Stomach (tissue), 9 donors: ENCODE results near the gene ZNF497. TPM values are rescaled to one million over a fixed set of nuclear protein-coding genes. Genes with fewer than 3 reads are reported as not detected.
A peak's percentile ranks its signal among the peaks of the same experiment; 100 is the strongest.

Experiments
- DNase-seq, 2 donors: peaks; one replicate each; pipeline versions ENCODE4 v3.0.0 to v3.0.0-alpha.2; 2013 to 2019
- H3K27ac ChIP-seq, 5 donors: fragments of 200-600 bp in 4 of 5; sonication (generic) in 4 of 5; one replicate each; pipeline ENCODE4 v1.5.1; 2013 to 2019; ENCODE audit warnings: mild to moderate bottlenecking in 1 of 5, moderate library complexity in 1 of 5
- H3K27me3 ChIP-seq, 3 donors: fragments of 200-600 bp; sonication (generic); one replicate each; pipeline ENCODE4 v1.5.1; 2017 to 2019; ENCODE audit warnings: mixed run types in 1 of 3
- H3K36me3 ChIP-seq, 4 donors: fragments of 200-600 bp; sonication (generic); 1 replicate in 3 of 4; 2 replicates in 1 of 4; pipeline ENCODE4 v1.5.1; 2016 to 2019
- H3K4me1 ChIP-seq, 4 donors: fragments of 200-600 bp; sonication (generic); one replicate each; pipeline ENCODE4 v1.5.1; 2016 to 2019
- H3K4me3 ChIP-seq, 4 donors: fragments of 200-600 bp; sonication (generic) in 3 of 4; one replicate each; pipeline ENCODE4 v1.5.1; 2016 to 2019; ENCODE audit warnings: mild to moderate bottlenecking in 1 of 4
- H3K9me3 ChIP-seq, 4 donors: fragments of 200-600 bp; sonication (generic); one replicate each; pipeline ENCODE4 v1.5.1; 2016 to 2019
- CTCF ChIP-seq, 7 experiments: fragments of 450-650 bp in 4 of 7; fragments of 200-600 bp in 3 of 7; sonication (generic) in 3 of 7; IDR thresholded peaks; one replicate each; pipeline ENCODE4 v1.5.1; 2016 to 2019; ENCODE audit warnings: antibody characterized with exemption in 7 of 7, control low read depth in 2 of 7, mild to moderate bottlenecking in 1 of 7
- EP300 ChIP-seq: sonication (generic); formaldehyde crosslinking; IDR thresholded peaks from one replicate; pipeline ENCODE4 v1.6.1; 2017; ENCODE audit warnings: antibody characterized with exemption
- POLR2A ChIP-seq, 4 donors: fragments of 450-650 bp; IDR thresholded peaks; one replicate each; pipeline ENCODE4 v1.6.1; 2016; ENCODE audit warnings: antibody characterized with exemption in 4 of 4, control low read depth in 2 of 4, mild to moderate bottlenecking in 1 of 4, moderate library complexity in 1 of 4
- POLR2AphosphoS5 ChIP-seq, 3 donors: sonication (generic); formaldehyde crosslinking; IDR thresholded peaks; one replicate each; pipeline ENCODE4 v1.6.1; 2016; ENCODE audit warnings: antibody characterized with exemption in 3 of 3
- WGBS, 5 donors: extraction: QIAGEN DNeasy Blood & Tissue Kit in 3 of 5; methylation state at CpG; one replicate each; pipeline versions ENCODE4 v1.1.5 to v1.1.7; 2013 to 2018; 5-methylcytosine and 5-hydroxymethylcytosine counted together
- intact Hi-C: fragments of 100-400 bp; cut with DNase I; formaldehyde crosslinking; loops from one replicate; pipeline ENCODE4 v1.15.1; 2023; ENCODE audit warnings: low total_unique reads
- polyA plus RNA-seq, 3 donors: library from polyadenylated mRNA; stranded (reverse); fragments of 200-250 nt; gene quantifications; one replicate each; pipeline ENCODE4 v1.2.3, GENCODE V29; 2013
- small RNA-seq, 4 donors: library from RNA; depleted of rRNA; stranded (forward); fragments of <200 nt; gene quantifications; one replicate each; pipeline ENCODE3, GENCODE V24; 2016
- total RNA-seq, 5 donors: library from RNA; depleted of rRNA; stranded (reverse); fragments of >200 nt; gene quantifications; one replicate each; pipeline versions ENCODE4 v1.1.0 to v1.2.3, GENCODE V29; 2014 to 2016
- donor health status: healthy with polysubstance abuse.
- donor health status: Bipolar disorder and iron deficiency.
- donor health status: healthy.

ZNF497 gene
- total and polyA plus RNA-seq, 8 donors = 0.12 to 12.3 (median 1.0) TPM; not detected in 1

- peak overlapping the region in 4 of 5 donors; percentile 90 to 93 (median 90) for H3K27ac ChIP-seq
- H3K27me3 ChIP-seq = no peaks in the 10 kb centered on the region
- no peak for TF ChIP-seq EP300
- TF ChIP-seq POLR2A (IDR thresholded peaks at IDR 0.05) = no peak
- TF ChIP-seq POLR2AphosphoS5 (IDR thresholded peaks at IDR 0.05) = no peak
- TF ChIP-seq CTCF (IDR thresholded peaks at IDR 0.05) = no peak
- intact Hi-C loops = no loop called here
- peak in 1 of 2 donors; percentile 20 for DNase-seq
- peaks cover 0 to 9% (median 3%) of the 10 kb centered on the region in 4 donors for H3K9me3 ChIP-seq
- peaks cover 9 to 42% (median 24%) of the 10 kb centered on the region in 4 donors for H3K4me1 ChIP-seq
- peak overlapping the region; percentile 62 to 93 (median 86) for H3K4me3 ChIP-seq
- 30 to 60% (median 41%) methylated on average over 12 of the region's 12 CpGs for WGBS, 5 donors
- peaks cover 2 to 48% (median 45%) of the 10 kb centered on the region in 4 donors for H3K36me3 ChIP-seq
These were observed 56.6 kb downstream of the ZNF497 start for GRCh38 chr19:58305932-58306323.

- WGBS, 5 donors = 0 to 1% (median 1%) methylated on average over 51 to 55 of the region's 55 CpGs
- peak within 1 kb of the TSS; percentile 86 to 93 (median 90) for H3K27ac ChIP-seq
- H3K4me1 ChIP-seq = peaks cover 9 to 42% (median 24%) of the 10 kb centered on the region in 4 donors
- intact Hi-C loops = no loop called here
- peaks cover 8 to 54% (median 51%) of the 10 kb centered on the region in 4 donors for H3K36me3 ChIP-seq
- TF ChIP-seq CTCF (IDR thresholded peaks at IDR 0.05) (peak in 5 of 7 experiments; percentile 8 to 52 (median 23)), POLR2A (IDR thresholded peaks at IDR 0.05) (peak in 2 of 4 donors; percentile 74 to 86), POLR2AphosphoS5 (IDR thresholded peaks at IDR 0.05) (peak; percentile 95 to 99 (median 98)), EP300 (no peak)
- H3K9me3 ChIP-seq = peaks cover 0 to 15% (median 7%) of the 10 kb centered on the region in 4 donors
- no peaks in the 10 kb centered on the region for H3K27me3 ChIP-seq
- peak; percentile 96 to 99 for DNase-seq
- peak within 1 kb of the TSS; percentile 62 to 93 (median 86) for H3K4me3 ChIP-seq
These were observed 57.3 kb downstream of the ZNF497 start, which contains the start of gene ERVK3-1 for GRCh38 chr19:58305065-58305931. TSS of gene ERVK3-1 (plus strand) at chr19:58305377. CDS start at chr19:58312169, 6,792 bp downstream.

- Histone ChIP-seq H3K4me3 (peak overlapping the region; percentile 62 to 93 (median 86)), H3K4me1 (peaks cover 9 to 42% (median 24%) of the 10 kb centered on the region in 4 donors), H3K36me3 (peaks cover 8 to 54% (median 51%) of the 10 kb centered on the region in 4 donors), H3K9me3 (peaks cover 0 to 21% (median 12%) of the 10 kb centered on the region in 4 donors), H3K27ac (peak overlapping the region in 4 of 5 donors; percentile 90 to 93 (median 90)), H3K27me3 (no peaks in the 10 kb centered on the region)
- 17 to 23% (median 22%) methylated on average over 7 of the region's 7 CpGs for WGBS, 5 donors
- TF ChIP-seq POLR2AphosphoS5 (IDR thresholded peaks at IDR 0.05) = no peak
- TF ChIP-seq EP300 = no peak
- TF ChIP-seq POLR2A (IDR thresholded peaks at IDR 0.05) = no peak
- no peak for TF ChIP-seq CTCF (IDR thresholded peaks at IDR 0.05)
- DNase-seq = no peak
- intact Hi-C loops = no loop called here
These were observed 57.8 kb downstream of the ZNF497 start for GRCh38 chr19:58304748-58305064.

Small RNAs within 50 kb of the gene (small RNA-seq; reads per million reads assigned to genes)
- gene MIR4754 (0 reads per million in 4 donors), gene MIR6806 (0.07 to 0.49 (median 0.23) reads per million in 4 donors), gene RNA5SP473 (0 to 0.20 (median 0.04) reads per million in 4 donors)

Other genes starting within 250 kb of the ZNF497 start
- gene ZNF329, start 212.0 kb downstream of the ZNF497 start, total RNA-seq = 10 to 100 TPM in 1 of 5 donors, 1 to 10 TPM in 3, under 1 TPM in 1; 0.58 to 18.2 (median 4.9) TPM
- 1 to 10 TPM; 3.3 to 3.9 (median 3.4) TPM for gene ZNF329, start 212.0 kb downstream of the ZNF497 start, polyA plus RNA-seq
- gene ZNF274, start 179.7 kb downstream of the ZNF497 start, total RNA-seq = 10 to 100 TPM in 4 of 5 donors, 1 to 10 TPM in 1; 6.2 to 46.9 (median 28.6) TPM
- 10 to 100 TPM in 2 of 3 donors, 1 to 10 TPM in 1; 5.9 to 16.1 (median 12.2) TPM for gene ZNF274, start 179.7 kb downstream of the ZNF497 start, polyA plus RNA-seq
- gene ZNF544, start 133.8 kb downstream of the ZNF497 start, total RNA-seq = 10 to 100 TPM in 4 of 5 donors, 1 to 10 TPM in 1; 9.6 to 60.7 (median 34.8) TPM
- gene ZNF544, start 133.8 kb downstream of the ZNF497 start, polyA plus RNA-seq = 10 to 100 TPM in 2 of 3 donors, 1 to 10 TPM in 1; 9.5 to 17.7 (median 17.0) TPM
- 1 to 10 TPM; 1.4 to 9.0 (median 4.9) TPM for gene ZNF8, start 83.8 kb downstream of the ZNF497 start, total RNA-seq
- 1 to 10 TPM in 1 of 3 donors, under 1 TPM in 2; 0.81 to 1.1 (median 0.95) TPM for gene ZNF8, start 83.8 kb downstream of the ZNF497 start, polyA plus RNA-seq
- gene ERVK3-1, start 57.4 kb downstream of the ZNF497 start, total RNA-seq = 10 to 100 TPM; 25.2 to 93.6 (median 48.4) TPM
- 10 to 100 TPM; 25.0 to 45.1 (median 35.1) TPM for gene ERVK3-1, start 57.4 kb downstream of the ZNF497 start, polyA plus RNA-seq
- gene ZSCAN22, start 35.8 kb downstream of the ZNF497 start, total RNA-seq = 1 to 10 TPM in 3 of 5 donors, under 1 TPM in 1, not detected in 1; 0.45 to 5.2 (median 1.6) TPM
- gene ZSCAN22, start 35.8 kb downstream of the ZNF497 start, polyA plus RNA-seq = 1 to 10 TPM in 1 of 3 donors, under 1 TPM in 2; 0.75 to 1.4 (median 0.83) TPM
- 10 to 100 TPM in 1 of 5 donors, 1 to 10 TPM in 2, not detected in 2; 1.1 to 30.9 (median 1.7) TPM for gene A1BG, start 9.3 kb downstream of the ZNF497 start, total RNA-seq
- gene A1BG, start 9.3 kb downstream of the ZNF497 start, polyA plus RNA-seq = 10 to 100 TPM; 19.7 to 61.7 (median 33.8) TPM
- gene ZNF837, start 18.3 kb upstream of the ZNF497 start, total RNA-seq = 1 to 10 TPM in 4 of 5 donors, not detected in 1; 1.8 to 8.5 (median 2.3) TPM
- gene ZNF837, start 18.3 kb upstream of the ZNF497 start, polyA plus RNA-seq = 1 to 10 TPM; 2.3 to 3.0 (median 2.4) TPM
- 1,000 to 10,000 TPM in 3 of 5 donors, 100 to 1,000 TPM in 2; 801 to 1,605 (median 1,501) TPM for gene RPS5, start 24.5 kb upstream of the ZNF497 start, total RNA-seq
- gene RPS5, start 24.5 kb upstream of the ZNF497 start, polyA plus RNA-seq = 1,000 to 10,000 TPM; 1,495 to 2,322 (median 1,503) TPM
- gene RNF225, start 32.9 kb upstream of the ZNF497 start, total RNA-seq = not detected
- under 1 TPM in 1 of 3 donors, not detected in 2; 0.13 TPM for gene RNF225, start 32.9 kb upstream of the ZNF497 start, polyA plus RNA-seq
- 100 to 1,000 TPM in 1 of 5 donors, 10 to 100 TPM in 2, 1 to 10 TPM in 1, not detected in 1; 5.4 to 114 (median 17.2) TPM for gene ZNF584, start 45.9 kb upstream of the ZNF497 start, total RNA-seq
- gene ZNF584, start 45.9 kb upstream of the ZNF497 start, polyA plus RNA-seq = 10 to 100 TPM in 1 of 3 donors, 1 to 10 TPM in 2; 5.6 to 10.8 (median 6.8) TPM
- 1 to 10 TPM; 3.0 to 8.9 (median 6.4) TPM for gene ZNF132, start 77.4 kb upstream of the ZNF497 start, total RNA-seq
- 1 to 10 TPM in 2 of 3 donors, under 1 TPM in 1; 0.68 to 1.2 (median 1.1) TPM for gene ZNF132, start 77.4 kb upstream of the ZNF497 start, polyA plus RNA-seq
- 10 to 100 TPM in 1 of 5 donors, 1 to 10 TPM in 2, under 1 TPM in 1, not detected in 1; 0.58 to 12.6 (median 6.5) TPM for gene ZNF324B, start 88.9 kb upstream of the ZNF497 start, total RNA-seq
- 1 to 10 TPM; 1.6 to 2.3 (median 1.7) TPM for gene ZNF324B, start 88.9 kb upstream of the ZNF497 start, polyA plus RNA-seq
- 10 to 100 TPM in 1 of 5 donors, 1 to 10 TPM in 4; 5.8 to 11.9 (median 8.5) TPM for gene ZNF324, start 104.3 kb upstream of the ZNF497 start, total RNA-seq
- gene ZNF324, start 104.3 kb upstream of the ZNF497 start, polyA plus RNA-seq = 1 to 10 TPM; 1.7 to 3.0 (median 2.3) TPM
- 10 to 100 TPM in 1 of 5 donors, 1 to 10 TPM in 4; 4.6 to 26.1 (median 5.3) TPM for gene ZNF446, start 113.6 kb upstream of the ZNF497 start, total RNA-seq
- 10 to 100 TPM in 1 of 3 donors, 1 to 10 TPM in 2; 7.1 to 13.0 (median 9.2) TPM for gene ZNF446, start 113.6 kb upstream of the ZNF497 start, polyA plus RNA-seq
- gene SLC27A5, start 149.2 kb upstream of the ZNF497 start, total RNA-seq = 1 to 10 TPM in 3 of 5 donors, under 1 TPM in 1, not detected in 1; 0.87 to 3.3 (median 1.3) TPM
- 10 to 100 TPM in 2 of 3 donors, 1 to 10 TPM in 1; 8.4 to 18.4 (median 16.0) TPM for gene SLC27A5, start 149.2 kb upstream of the ZNF497 start, polyA plus RNA-seq
- gene ZBTB45, start 157.1 kb upstream of the ZNF497 start, total RNA-seq = 10 to 100 TPM in 3 of 5 donors, 1 to 10 TPM in 1, not detected in 1; 2.4 to 49.0 (median 20.1) TPM
- 1 to 10 TPM; 5.6 to 8.2 (median 6.6) TPM for gene ZBTB45, start 157.1 kb upstream of the ZNF497 start, polyA plus RNA-seq
- 100 to 1,000 TPM in 4 of 5 donors, 10 to 100 TPM in 1; 95.5 to 923 (median 243) TPM for gene TRIM28, start 181.3 kb upstream of the ZNF497 start, total RNA-seq
- 100 to 1,000 TPM; 143 to 200 (median 171) TPM for gene TRIM28, start 181.3 kb upstream of the ZNF497 start, polyA plus RNA-seq
- 100 to 1,000 TPM in 2 of 5 donors, 10 to 100 TPM in 3; 55.8 to 260 (median 89.0) TPM for gene CHMP2A, start 192.4 kb upstream of the ZNF497 start, total RNA-seq
- gene CHMP2A, start 192.4 kb upstream of the ZNF497 start, polyA plus RNA-seq = 100 to 1,000 TPM; 195 to 338 (median 235) TPM
- 10 to 100 TPM in 3 of 5 donors, 1 to 10 TPM in 1, not detected in 1; 9.8 to 35.3 (median 27.1) TPM for gene UBE2M, start 195.9 kb upstream of the ZNF497 start, total RNA-seq
- 10 to 100 TPM; 35.5 to 51.5 (median 41.9) TPM for gene UBE2M, start 195.9 kb upstream of the ZNF497 start, polyA plus RNA-seq
- gene MZF1, start 210.6 kb upstream of the ZNF497 start, total RNA-seq = 10 to 100 TPM; 14.0 to 84.9 (median 68.3) TPM
- gene MZF1, start 210.6 kb upstream of the ZNF497 start, polyA plus RNA-seq = 10 to 100 TPM; 16.1 to 33.2 (median 16.5) TPM